Epithelial cell of esophagus (primary cell): ENCODE results near the gene CCNE1.

Source experiments
- DNase-seq: peaks from one replicate; pipeline ENCODE4 v3.0.0; 2010; ENCODE audit warnings: low read depth
- H3K4me3 ChIP-seq: 2 replicates; pipeline ENCODE4 v1.5.1; 2011; ENCODE audit warnings: mild to moderate bottlenecking, low read length, control low read depth
- CTCF ChIP-seq: IDR thresholded peaks from 2 replicates; pipeline ENCODE4 v1.5.1; 2011; ENCODE audit warnings: low read depth, mild to moderate bottlenecking, low read length, control low read depth, inconsistent platforms; ENCODE audit not compliant: insufficient read depth; ENCODE audit errors: missing control alignments

The CCNE1 gene

GRCh38 chr19:29769997-29770396 is 41.8 kb upstream of the CCNE1 start:
- no peak overlapping the region for H3K4me3 ChIP-seq
- TF ChIP-seq CTCF, result no peak
- DNase-seq, result no peak

- DNase-seq, result no peak
- TF ChIP-seq CTCF, result no peak
- H3K4me3 ChIP-seq, result no peak overlapping the region
Measured at GRCh38 chr19:29770648-29771047, 41.1 kb upstream of the CCNE1 start.

- DNase-seq, result peak; percentile 40
- H3K4me3 ChIP-seq, result no peak overlapping the region
Measured at GRCh38 chr19:29771708-29772414, 39.9 kb upstream of the CCNE1 start.

DNA sequence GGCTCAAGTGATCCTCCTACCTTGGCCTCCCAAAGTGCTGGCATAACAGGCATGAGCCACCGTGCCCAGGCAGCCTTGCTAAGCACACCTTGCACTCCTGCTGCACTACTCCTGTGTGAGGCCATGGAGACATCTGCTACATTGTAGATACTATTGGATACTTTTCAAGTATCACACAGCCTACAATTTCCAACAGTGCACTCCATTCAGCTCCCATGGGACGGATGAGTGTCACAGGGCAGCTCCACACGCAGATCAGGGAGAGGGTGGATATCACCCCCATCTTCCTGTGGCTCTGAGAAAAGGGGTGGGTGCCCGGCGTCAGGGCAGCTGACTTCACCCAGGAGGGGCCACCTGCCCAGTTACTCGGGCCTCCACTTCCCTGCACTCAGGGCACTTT is 39.1 kb upstream of the CCNE1 start:
- no peak for DNase-seq
- H3K4me3 ChIP-seq, result no peak overlapping the region
- TF ChIP-seq CTCF, result no peak

More at GRCh38 chr19:29771708-29772414, 39.9 kb upstream of the CCNE1 start:
- peak; percentile 72 for TF ChIP-seq CTCF

- no peak for DNase-seq
- no peak for TF ChIP-seq CTCF
- H3K4me3 ChIP-seq, result no peak overlapping the region
Measured at GRCh38 chr19:29773141-29773540, 38.6 kb upstream of the CCNE1 start.

DNA sequence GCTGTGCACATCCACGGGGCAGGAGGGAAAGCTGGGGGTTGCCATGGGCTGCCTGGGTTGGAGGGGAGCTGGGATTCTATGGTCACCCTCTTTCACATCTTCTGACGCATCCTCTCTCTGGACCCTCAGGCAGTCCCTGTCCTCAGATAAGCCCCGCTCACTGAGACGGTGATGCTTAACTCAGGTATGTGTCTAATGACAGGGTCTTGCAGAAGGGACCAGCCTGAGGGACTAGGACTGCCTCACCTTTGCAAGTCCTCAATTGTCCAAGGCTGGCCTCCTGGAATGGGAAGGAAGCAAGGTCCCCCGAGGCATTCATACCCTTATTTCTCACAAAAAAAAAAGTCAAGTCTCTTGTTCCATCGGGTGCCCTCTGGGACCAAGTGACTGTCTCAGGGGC is 37.7 kb upstream of the CCNE1 start:
- no peak for TF ChIP-seq CTCF
- DNase-seq, result no peak

DNA sequence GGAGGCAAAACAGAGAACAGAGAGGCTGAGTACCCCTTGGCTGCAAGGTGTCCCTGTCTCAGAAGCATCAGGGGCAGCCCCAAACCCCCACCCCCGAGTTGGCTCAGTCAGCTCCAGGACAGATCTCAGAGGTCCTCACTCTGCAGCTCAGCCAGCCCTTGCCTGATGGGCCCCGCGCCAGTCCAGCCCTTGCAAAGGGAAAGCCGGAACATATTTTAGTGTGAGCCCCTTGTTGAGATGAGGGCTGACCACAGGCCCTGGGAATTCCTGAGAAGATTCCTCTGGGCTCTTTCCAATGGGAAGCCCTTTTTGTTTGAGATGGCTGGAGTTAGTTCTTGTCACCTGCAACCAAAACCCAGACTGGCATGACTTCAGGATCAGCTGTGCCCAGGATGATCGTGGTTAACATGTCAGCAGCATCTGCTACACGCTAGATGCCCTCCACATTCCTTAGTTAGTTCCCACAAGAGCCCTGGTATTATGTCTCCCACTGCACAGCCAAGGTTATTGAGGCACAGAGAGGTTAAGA is 33.9 kb upstream of the CCNE1 start:
- no peak overlapping the region for H3K4me3 ChIP-seq
- no peak for TF ChIP-seq CTCF
- DNase-seq, result no peak

More for the DNA sequence above, 37.7 kb upstream of the CCNE1 start:
- no peak overlapping the region for H3K4me3 ChIP-seq
